ENCODE results near the gene ULK4.

DNA sequence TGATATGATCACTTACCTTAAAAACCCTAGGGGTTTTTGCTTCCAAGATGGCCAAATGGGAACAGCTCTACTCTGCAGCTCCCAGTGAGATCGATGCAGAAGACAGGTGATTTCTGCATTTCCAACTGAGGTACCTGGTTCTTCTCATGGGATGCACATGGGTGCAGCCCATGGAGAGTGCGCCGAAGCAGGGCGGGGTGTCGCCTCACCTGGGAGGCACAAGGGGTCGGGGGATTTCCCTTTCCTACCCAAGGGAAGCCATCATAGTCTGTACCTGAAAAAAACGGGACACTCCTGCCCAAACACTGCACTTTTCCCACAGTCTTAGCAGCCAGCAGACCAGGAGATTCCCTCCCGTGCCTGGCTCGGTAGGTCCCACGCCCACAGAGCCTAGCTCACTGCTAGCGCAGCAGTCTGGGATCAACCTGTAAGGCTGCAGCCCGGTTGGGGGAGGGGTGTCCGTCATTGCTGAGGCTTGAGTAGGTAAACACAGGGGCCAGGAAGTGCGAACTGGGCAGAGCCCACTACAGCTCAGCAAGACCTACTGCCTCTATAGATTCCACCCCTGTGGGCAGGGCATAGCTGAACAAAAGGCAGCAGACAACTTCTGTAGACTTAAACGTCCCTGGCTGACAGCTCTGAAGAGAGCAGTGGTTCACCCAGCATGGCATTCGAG is 684.0 kb downstream of the ULK4 start:
- no peak for TF ChIP-seq TAF1 (IDR thresholded peaks at IDR 0.05; ENCODE audit: low read depth, low read length)
- TF ChIP-seq POLR2A (IDR thresholded peaks at IDR 0.05; ENCODE audit: low read depth, low read length), result no peak
- TF ChIP-seq POLR2AphosphoS5 (IDR thresholded peaks at IDR 0.05; ENCODE audit: low read depth, low read length), result no peak
- no peak for TF ChIP-seq POU2F2 (IDR thresholded peaks at IDR 0.05; ENCODE audit: low read depth, low read length)
- no peak for TF ChIP-seq SPI1 (IDR thresholded peaks at IDR 0.05; ENCODE audit: low read depth, low read length)

Data from GM12891 (cell line).